Measurements from ENCODE around the gene DGKH. TPM values are rescaled to one million over a fixed set of nuclear protein-coding genes. Genes with fewer than 3 reads are reported as not detected.
"Not testable (repeated sequence)": the region's sequence is repeated elsewhere in the genome, so short reads cannot be mapped to it uniquely, and the experiment has no call there.

The DGKH gene
- total RNA-seq, 2 experiments from 2014 or later, result 17.3 to 18.2 TPM

DNA sequence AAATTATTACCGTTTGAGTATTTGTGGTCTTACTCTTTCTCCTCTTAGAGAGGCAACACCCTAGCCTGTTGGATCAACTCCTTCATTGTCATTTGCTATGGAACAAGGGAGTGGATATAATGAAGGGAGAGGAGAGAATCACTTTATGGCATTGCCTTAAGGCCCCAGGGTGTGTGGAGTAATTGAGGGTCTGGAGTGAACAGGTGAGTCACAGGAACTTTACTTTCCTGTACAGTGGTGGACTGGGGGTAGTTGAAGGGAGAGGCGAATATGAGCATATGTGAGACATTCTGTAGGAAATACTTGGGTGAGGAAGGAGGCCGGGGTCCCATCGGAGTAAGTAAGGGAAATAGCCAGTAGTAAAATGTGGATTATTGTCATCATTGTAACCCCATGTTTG is 17.0 kb downstream of the DGKH start:
- CTCF ChIA-PET, result interaction anchor here (0.9 kb wide), 1 partner anchor 46 kb away, joined by 3 read pairs; no protein-coding TSS in a partner anchor
- H3K27ac Mint-ChIP-seq, result no peak overlapping the region
- POLR2A ChIA-PET, result no interaction called here
- H3K27me3 Mint-ChIP-seq, result no peaks in the 10 kb centered on the region
- no peak for DNase-seq
- H3K9me3 Mint-ChIP-seq, result peaks cover 5% of the 10 kb centered on the region
- peaks cover 11% of the 10 kb centered on the region for H3K4me1 Mint-ChIP-seq
- H3K36me3 Mint-ChIP-seq (ENCODE audit: low read depth), result peaks cover 25% of the 10 kb centered on the region
- H3K4me3 Mint-ChIP-seq, result no peak overlapping the region

DNA sequence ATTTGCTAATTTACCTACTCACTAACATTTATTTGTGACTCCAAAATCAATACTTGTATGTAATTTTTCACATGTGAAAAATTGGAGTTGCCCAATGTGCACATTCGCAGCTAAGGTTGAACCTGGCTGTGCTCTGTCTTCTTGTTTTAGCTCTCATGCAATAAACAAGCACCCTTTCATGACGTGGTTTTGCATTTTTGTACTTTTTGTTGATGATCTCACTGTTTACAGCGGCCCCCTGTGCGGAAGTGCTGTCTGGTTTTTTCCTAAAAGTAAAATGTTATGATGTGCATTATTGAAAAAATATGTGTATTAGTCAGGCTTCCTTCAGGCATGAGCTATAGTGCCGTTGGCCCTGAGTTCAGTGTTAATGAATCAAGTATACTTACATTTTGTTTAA is 18.1 kb downstream of the DGKH start:
- no peak overlapping the region for H3K27ac Mint-ChIP-seq
- no peak overlapping the region for H3K4me3 Mint-ChIP-seq
- POLR2A ChIA-PET, result no interaction called here
- H3K27me3 Mint-ChIP-seq, result no peaks in the 10 kb centered on the region
- CTCF ChIA-PET, result no interaction called here
- H3K36me3 Mint-ChIP-seq (ENCODE audit: low read depth), result peaks cover 31% of the 10 kb centered on the region
- H3K9me3 Mint-ChIP-seq, result peaks cover 5% of the 10 kb centered on the region
- DNase-seq, result no peak
- peaks cover 21% of the 10 kb centered on the region for H3K4me1 Mint-ChIP-seq

DNA sequence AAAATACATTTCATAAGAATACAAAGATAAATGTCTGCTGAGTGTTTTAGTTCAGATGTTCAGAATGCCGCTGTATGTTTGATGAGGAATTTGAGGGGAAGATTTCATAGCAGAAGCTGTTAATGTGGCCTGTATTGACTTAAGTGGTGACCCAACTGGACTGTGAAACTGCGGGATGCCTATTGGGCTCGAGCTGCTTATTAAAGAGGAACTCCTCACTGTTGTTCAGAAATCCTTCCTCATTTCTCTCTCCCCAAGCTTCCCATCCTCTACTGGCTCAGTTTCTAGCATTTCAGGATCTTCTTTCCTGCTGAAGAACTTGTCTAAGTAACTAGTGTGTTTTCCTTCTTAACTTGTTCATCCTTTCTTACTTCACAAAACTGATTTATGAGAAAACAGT is 20.4 kb downstream of the DGKH start:
- ChIA-PET CTCF (no interaction called here), POLR2A (no interaction called here)
- Mint-ChIP-seq H3K9me3 (peaks cover 5% of the 10 kb centered on the region), H3K27ac (no peak overlapping the region), H3K27me3 (no peaks in the 10 kb centered on the region), H3K4me3 (no peak overlapping the region), H3K4me1 (peaks cover 24% of the 10 kb centered on the region), H3K36me3 (ENCODE audit: low read depth) (peaks cover 31% of the 10 kb centered on the region)
- no peak for DNase-seq

DNA sequence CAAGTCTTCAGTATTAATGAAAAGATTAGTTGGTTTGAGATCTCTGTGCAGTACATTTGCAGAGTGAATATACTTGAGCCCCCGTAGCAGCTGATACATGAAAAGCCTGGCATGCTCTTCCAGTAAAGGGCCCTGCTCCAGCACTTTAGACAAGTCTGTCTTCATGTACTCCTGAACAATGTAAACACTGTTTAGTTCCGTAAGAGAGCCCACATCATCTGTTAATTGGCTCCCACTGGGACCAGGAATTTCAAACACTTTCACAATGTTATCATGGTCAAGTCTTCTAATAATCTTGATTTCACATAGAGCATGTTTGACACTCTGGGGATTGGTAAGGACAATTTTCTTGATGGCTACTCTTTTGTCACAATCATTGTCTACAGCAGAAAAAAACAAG is 22.2 kb downstream of the DGKH start:
- DNase-seq, H3K9me3 Mint-ChIP-seq, H3K27me3 Mint-ChIP-seq, H3K4me3 Mint-ChIP-seq, H3K27ac Mint-ChIP-seq: not testable (repeated sequence)
- Mint-ChIP-seq H3K36me3 (ENCODE audit: low read depth) (peaks cover 29% of the 10 kb centered on the region), H3K4me1 (peaks cover 26% of the 10 kb centered on the region)
- ChIA-PET CTCF (interaction anchor here (0.6 kb wide), 1 partner anchor 200 kb away, joined by 3 read pairs; no protein-coding TSS in a partner anchor), POLR2A (interaction anchor here (0.7 kb wide), 1 partner anchor 926 kb away, joined by 3 read pairs; no protein-coding TSS in a partner anchor)

DNA sequence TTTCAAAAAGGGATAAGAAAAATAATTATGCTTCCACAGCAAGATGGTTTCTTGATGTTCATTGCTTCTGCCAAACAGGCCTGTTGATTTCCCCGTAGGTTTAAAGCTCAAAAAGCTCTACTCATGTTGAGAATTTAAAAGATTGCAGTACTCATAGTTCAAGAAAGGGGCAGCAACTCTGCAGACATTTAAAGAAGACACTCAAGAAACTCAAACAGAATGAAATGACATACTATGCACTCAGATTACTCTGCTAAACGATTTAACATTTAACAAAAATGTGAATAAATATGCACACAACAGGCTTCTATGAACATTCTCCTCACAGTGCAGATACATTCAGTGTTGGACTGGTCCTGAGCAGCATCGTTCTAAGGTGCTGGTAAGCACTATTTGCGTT is 22.7 kb downstream of the DGKH start:
- Mint-ChIP-seq H3K36me3 (ENCODE audit: low read depth) (peaks cover 29% of the 10 kb centered on the region), H3K4me1 (peaks cover 28% of the 10 kb centered on the region)
- H3K27me3 Mint-ChIP-seq, POLR2A ChIA-PET, DNase-seq, H3K9me3 Mint-ChIP-seq, H3K4me3 Mint-ChIP-seq, H3K27ac Mint-ChIP-seq: not testable (repeated sequence)
- CTCF ChIA-PET, result interaction anchor here (0.6 to 0.8 kb wide), 2 partner anchors 18 to 200 kb away, joined by 3 read pairs; no protein-coding TSS in a partner anchor

DNA sequence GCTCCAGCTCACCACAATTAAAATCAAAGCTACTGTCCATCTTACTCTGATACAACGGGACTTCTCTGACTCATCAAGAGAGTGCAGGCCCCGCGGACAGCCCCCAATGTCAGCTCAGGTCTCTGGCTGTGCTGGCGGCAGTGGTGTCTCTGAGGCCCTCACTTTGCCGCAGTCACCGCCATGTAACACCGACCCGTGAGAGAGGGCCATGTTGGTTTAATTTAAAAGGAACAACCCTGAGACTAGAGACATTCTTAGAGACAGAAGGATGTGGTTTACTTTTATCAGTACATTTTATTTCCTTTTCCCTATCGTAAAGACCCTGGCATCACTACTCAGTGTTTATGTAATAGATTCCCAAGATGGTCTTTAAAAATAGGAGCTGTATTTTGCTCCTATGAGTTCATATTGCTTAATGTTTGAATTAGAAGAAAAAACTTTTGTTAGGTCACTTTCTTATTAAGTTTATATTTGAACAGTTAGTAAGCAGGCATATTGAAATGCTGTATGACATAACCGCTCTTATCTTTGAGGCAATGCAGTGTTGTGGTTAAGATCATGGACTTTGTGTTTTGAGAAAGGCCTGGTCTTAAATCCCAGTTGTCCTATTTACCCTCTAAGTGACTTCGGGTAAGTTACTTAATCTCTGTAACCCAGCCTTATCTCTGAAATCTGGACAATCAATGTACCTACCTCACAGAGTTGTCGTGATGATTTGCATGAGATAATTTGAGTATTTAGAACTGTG is 23.4 kb downstream of the DGKH start:
- DNase-seq, result no peak
- Mint-ChIP-seq H3K36me3 (ENCODE audit: low read depth) (peaks cover 29% of the 10 kb centered on the region), H3K9me3 (peaks cover 5% of the 10 kb centered on the region), H3K4me1 (peaks cover 28% of the 10 kb centered on the region), H3K27me3 (no peaks in the 10 kb centered on the region), H3K4me3 (no peak overlapping the region), H3K27ac (no peak overlapping the region)
- CTCF ChIA-PET, result interaction anchor here (0.8 kb wide), 1 partner anchor 19 kb away, joined by 3 read pairs; no protein-coding TSS in a partner anchor
- POLR2A ChIA-PET, result no interaction called here

DNA sequence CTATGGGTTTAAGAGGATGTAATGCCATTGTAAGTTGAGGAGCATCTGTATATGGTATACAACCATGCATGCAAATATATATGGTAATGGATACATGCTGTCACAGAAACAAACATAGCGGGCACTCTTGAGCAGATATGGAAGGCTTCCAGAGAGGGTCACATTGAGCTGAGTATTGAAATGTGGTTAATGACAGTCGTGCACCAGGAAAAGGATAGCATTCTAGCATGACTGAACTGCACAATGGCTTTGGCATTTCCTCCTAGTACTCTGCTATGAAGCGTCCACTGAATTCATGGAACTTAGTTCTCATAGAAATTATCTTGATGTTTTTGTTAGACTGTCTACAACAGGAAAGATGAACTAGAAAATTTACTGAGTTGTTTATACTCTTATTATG is 25.2 kb downstream of the DGKH start:
- Mint-ChIP-seq H3K27ac (no peak overlapping the region), H3K27me3 (no peaks in the 10 kb centered on the region), H3K36me3 (ENCODE audit: low read depth) (peaks cover 29% of the 10 kb centered on the region), H3K9me3 (peaks cover 5% of the 10 kb centered on the region), H3K4me3 (no peak overlapping the region), H3K4me1 (peaks cover 28% of the 10 kb centered on the region)
- no peak for DNase-seq
- ChIA-PET CTCF (no interaction called here), POLR2A (no interaction called here)

DNA sequence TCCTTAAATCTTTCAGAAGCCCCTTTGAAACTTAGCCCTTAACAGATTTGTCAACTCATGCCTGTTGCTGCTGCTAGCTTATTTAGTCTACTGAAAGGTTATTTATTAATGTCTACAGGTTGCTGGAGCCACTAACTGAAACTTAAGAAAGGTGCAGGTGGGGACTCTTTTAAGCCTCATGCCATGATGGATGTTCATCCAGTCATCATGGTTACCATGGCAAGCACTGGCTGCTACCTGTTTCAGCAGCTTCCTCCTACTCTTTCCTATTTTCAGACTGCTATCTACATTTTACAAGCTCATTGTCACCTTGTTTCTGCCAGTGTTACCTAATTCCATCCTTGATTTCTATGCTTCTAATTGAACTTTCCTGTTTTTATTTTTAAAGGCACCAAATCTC is 27.1 kb downstream of the DGKH start:
- DNase-seq, result no peak
- Mint-ChIP-seq H3K4me1 (peaks cover 18% of the 10 kb centered on the region), H3K27ac (no peak overlapping the region), H3K9me3 (no peaks in the 10 kb centered on the region), H3K4me3 (no peak overlapping the region), H3K36me3 (ENCODE audit: low read depth) (peaks cover 15% of the 10 kb centered on the region), H3K27me3 (no peaks in the 10 kb centered on the region)
- CTCF ChIA-PET, result interaction anchor here (0.7 to 0.9 kb wide), 2 partner anchors 19 to 947 kb away, joined by 3 read pairs; no protein-coding TSS in a partner anchor
- POLR2A ChIA-PET, result no interaction called here

DNA sequence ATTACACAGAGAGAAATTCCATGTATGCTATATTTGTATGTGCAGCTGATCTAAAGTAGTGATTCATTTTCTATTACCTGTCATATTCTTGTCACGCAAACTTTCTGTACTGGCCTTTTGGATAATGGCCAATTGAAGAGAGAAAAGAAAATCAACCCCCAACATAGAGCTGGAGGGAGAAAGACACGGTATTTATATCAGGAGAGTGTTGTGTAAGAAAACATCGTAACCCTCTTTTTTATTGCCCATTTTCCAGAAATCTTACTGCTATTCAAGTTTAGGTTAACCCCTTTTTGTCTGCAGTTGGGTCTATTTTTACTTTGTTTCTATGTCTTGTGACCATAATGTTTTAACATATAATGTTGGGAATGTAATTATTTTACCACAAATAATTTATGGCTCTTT is 27.9 kb downstream of the DGKH start:
- Mint-ChIP-seq H3K9me3 (no peaks in the 10 kb centered on the region), H3K36me3 (ENCODE audit: low read depth) (peaks cover 7% of the 10 kb centered on the region), H3K4me1 (peaks cover 12% of the 10 kb centered on the region), H3K27me3 (no peaks in the 10 kb centered on the region), H3K27ac (no peak overlapping the region), H3K4me3 (no peak overlapping the region)
- DNase-seq, result no peak
- CTCF ChIA-PET, result no interaction called here
- POLR2A ChIA-PET, result no interaction called here

DNA sequence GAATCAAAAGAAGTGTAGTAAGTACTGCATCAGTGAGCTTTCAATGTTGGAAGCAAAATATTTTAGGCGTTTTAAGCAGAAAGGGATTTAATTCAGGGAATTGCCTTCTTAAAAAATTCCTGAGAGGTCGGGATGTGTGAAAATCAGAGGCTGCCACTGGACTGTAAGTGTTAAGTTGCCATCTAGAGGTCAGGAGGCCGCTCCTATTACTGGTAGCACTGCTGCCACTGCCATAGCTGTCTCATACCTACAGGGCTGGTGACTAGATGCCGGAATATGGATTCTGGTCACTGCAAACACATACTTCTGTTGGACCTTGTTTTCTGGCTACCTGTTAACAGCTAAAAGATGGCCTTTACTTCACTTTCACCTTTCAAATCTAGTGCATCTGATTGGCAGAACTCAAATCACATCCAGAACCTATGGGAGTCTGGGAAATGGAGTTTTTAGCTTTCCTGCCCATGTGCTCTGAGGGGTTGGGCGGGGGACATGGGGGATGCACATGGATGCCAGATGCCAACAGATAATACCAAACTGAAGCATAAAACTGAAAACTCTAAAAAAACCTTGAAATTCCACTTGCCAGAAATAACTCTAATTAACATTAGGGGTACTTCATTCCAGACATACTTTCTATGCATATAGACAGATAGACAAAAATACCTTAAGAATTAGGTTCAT is 29.8 kb downstream of the DGKH start:
- Mint-ChIP-seq H3K9me3 (peaks cover 7% of the 10 kb centered on the region), H3K27ac (peak overlapping the region; percentile 52), H3K36me3 (ENCODE audit: low read depth) (peaks cover 11% of the 10 kb centered on the region), H3K27me3 (no peaks in the 10 kb centered on the region), H3K4me1 (peaks cover 3% of the 10 kb centered on the region), H3K4me3 (no peak overlapping the region)
- POLR2A ChIA-PET, result no interaction called here
- CTCF ChIA-PET, result no interaction called here
- no peak for DNase-seq

DNA sequence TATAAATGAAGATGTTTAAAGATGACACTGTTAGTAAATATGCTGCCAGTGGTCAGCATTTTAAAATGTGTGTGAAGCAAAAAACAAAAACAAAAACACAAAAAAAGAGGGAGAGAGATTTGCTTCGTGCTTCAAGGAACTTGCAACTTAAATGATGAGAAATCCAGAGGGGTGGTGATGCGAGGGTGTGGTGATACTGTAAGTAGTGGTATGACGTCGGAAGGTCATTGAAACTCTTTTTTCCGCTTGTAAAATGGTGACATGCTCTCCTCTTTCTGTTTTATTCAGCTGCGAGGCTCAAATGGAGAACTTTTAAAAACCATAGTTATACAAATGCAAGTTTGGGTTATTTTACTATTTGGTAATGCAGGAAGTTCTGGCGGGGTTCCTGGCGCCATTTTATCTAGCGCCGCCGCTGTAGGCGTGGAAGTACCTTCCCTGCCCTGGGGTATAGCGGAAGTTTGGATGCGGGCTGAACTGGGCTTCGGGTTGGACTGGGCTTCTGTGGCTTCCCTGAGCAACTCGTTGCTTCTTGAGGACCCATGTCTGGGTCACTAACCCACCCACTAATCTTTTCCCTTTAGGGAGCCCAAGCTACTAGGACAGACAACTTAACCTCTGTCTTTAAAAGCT is 34.8 kb downstream of the DGKH start:
- no peak for DNase-seq
- Mint-ChIP-seq H3K4me1 (no peaks in the 10 kb centered on the region), H3K9me3 (peaks cover 16% of the 10 kb centered on the region), H3K27me3 (no peaks in the 10 kb centered on the region), H3K27ac (no peak overlapping the region), H3K4me3 (no peak overlapping the region), H3K36me3 (ENCODE audit: low read depth) (peaks cover 25% of the 10 kb centered on the region)
- POLR2A ChIA-PET, result no interaction called here
- CTCF ChIA-PET, result no interaction called here

DNA sequence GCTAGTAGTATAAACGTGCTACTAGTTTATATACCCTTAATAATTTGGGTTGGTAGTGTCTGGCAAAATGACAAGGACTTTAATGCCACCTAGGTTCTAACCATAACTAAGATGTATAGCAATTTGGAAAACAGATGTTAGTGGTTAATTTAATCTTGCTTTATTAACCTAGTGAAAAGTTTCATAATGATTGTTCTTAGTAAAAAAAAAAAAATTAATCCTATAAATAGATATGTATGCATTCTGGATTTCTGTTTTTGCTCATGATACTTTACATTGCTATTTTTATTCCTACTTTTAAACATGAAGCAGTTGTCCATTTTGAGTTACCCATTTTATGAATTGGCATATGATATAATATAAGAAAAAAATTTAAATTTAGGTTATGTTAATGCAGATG is 36.3 kb downstream of the DGKH start:
- H3K4me3 Mint-ChIP-seq, result no peak overlapping the region
- peaks cover 27% of the 10 kb centered on the region for H3K36me3 Mint-ChIP-seq (ENCODE audit: low read depth)
- H3K4me1 Mint-ChIP-seq, result no peaks in the 10 kb centered on the region
- H3K9me3 Mint-ChIP-seq, result peaks cover 18% of the 10 kb centered on the region
- no peak overlapping the region for H3K27ac Mint-ChIP-seq
- ChIA-PET CTCF (no interaction called here), POLR2A (no interaction called here)
- DNase-seq, result no peak
- H3K27me3 Mint-ChIP-seq, result no peaks in the 10 kb centered on the region

DNA sequence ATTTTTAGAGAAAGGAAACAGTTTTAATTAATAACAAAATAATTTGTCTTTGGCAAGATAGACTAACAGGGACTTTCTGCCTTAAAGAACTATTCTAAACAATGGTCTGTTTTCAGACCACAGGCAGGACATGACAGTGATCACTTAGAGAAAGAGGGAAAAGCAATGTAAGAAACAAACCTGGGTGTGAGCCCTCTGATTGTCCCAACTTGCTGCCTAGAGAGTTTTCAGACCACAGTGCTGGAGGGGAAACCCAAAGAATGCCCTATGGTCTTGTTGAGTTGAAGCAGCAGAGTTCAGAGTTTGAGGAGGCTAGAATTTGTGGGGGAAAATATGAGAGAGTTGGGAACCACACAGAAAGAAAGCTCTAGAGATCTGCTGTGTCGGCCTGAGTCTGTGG is 38.1 kb downstream of the DGKH start:
- H3K4me1 Mint-ChIP-seq, result no peaks in the 10 kb centered on the region
- H3K9me3 Mint-ChIP-seq, result peaks cover 18% of the 10 kb centered on the region
- ChIA-PET POLR2A (no interaction called here), CTCF (no interaction called here)
- H3K4me3 Mint-ChIP-seq, result no peak overlapping the region
- no peak overlapping the region for H3K27ac Mint-ChIP-seq
- peaks cover 35% of the 10 kb centered on the region for H3K36me3 Mint-ChIP-seq (ENCODE audit: low read depth)
- no peak for DNase-seq
- H3K27me3 Mint-ChIP-seq, result no peaks in the 10 kb centered on the region

Data from activated CD4-positive, alpha-beta T cell treated with anti-CD3 and anti-CD28 coated beads, Interleukin-2, amount 10 ng/mL, durations not matched to agents 7 days and 5 days (primary cell).